ENCODE measurements around the gene TEX101.

Gene TEX101

GRCh38 chr19:43450545-43450997, 35.9 kb downstream of the TEX101 start:
- DNase-seq, result peak; percentile 77

- no peak for DNase-seq
Measured at GRCh38 chr19:43452582-43452981, 37.9 kb downstream of the TEX101 start.

- DNase-seq, result no peak
Measured at GRCh38 chr19:43454031-43454430, 39.3 kb downstream of the TEX101 start.

GRCh38 chr19:43455321-43456113, 40.8 kb downstream of the TEX101 start:
- no peak for DNase-seq

- no peak for DNase-seq
Measured at GRCh38 chr19:43457809-43458208, 43.1 kb downstream of the TEX101 start.

- DNase-seq, result no peak
Measured at GRCh38 chr19:43460362-43461016, 45.8 kb downstream of the TEX101 start.

GRCh38 chr19:43461303-43461702, 46.6 kb downstream of the TEX101 start:
- no peak for DNase-seq

DNA sequence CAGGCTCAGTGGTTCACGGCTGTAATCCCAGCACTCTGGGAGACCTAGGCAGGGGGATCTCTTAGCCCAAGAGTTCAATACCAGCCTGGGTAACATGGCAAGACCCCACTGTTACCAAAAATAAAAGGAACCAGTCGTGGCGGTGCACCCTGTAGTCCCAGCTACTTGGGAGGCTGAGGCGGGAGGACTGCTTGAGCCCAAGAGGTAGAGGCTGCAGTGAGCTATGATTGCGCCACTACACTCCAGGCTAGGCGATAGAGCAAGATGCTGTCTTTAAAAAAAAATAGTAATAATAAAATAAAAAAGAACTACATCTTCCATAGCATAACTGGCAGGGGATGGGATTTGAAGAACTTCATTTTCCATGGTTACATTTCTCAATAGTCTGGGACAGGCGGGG, 47.7 kb downstream of the TEX101 start:
- no peak for DNase-seq

GRCh38 chr19:43462785-43463380, 48.2 kb downstream of the TEX101 start:
- DNase-seq, result no peak

GRCh38 chr19:43463381-43464133, 48.9 kb downstream of the TEX101 start:
- DNase-seq, result peak; percentile 90

GRCh38 chr19:43464134-43464775, 49.6 kb downstream of the TEX101 start:
- DNase-seq, result no peak

DNA sequence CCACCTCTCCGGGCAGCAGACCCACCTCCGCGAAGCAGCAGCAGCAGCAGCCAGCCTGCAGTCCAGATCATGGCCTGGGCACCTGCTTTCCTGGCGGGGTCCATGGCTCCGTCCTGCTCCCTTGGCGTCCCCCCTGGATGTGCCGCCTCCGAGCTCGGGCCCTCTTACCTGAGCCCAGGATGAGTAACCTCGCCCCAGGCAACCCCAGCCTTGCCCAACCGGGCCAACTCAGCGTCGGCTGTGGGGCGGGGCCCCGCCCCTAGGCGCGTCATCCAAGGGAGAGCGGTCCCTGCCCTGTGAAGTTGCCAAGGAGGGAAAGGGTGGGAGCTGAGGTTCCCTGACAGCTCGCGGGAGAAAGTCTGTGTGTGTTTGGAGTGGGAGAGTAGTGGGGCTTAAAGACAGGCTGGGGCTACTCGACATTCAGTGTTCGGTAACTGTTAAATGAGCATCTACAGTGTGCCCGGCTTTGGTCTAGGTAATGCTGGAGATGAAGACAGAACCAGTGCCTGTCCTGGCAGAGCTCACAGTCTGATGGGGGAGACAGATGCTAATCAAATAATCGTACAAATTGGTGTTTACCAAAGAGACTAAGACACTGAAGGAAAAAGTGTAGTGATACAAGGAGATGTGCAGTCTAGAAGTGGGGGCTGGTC, 50.9 kb downstream of the TEX101 start, which contains the start of gene LYPD3:
Gene LYPD3, minus strand, starts transcription at position 141 of the 653 bp plus-strand sequence. Its CDS starts 37 bp downstream, at position 104.
- DNase-seq, result no peak

DNA sequence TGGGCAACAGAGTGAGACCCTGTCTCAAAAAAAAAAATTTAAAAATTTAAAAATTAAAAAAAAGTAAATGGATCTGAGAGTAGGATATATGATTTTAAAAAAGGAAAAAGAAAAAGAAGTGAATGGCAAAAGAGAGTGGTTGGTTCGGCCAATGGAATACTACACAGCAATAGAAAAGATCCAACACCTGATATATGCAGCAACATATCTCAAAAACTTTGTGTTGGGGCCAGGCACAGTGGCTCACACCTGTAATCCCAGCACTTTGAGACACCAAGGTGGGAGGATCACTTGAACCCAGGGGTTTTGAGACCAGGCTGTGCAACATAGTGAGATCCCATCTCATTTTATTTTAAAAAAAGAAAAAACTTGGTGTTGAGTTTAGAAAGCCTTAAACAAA, 52.1 kb downstream of the TEX101 start:
- DNase-seq, result no peak

- no peak for DNase-seq
Measured at GRCh38 chr19:43467276-43467675, 52.6 kb downstream of the TEX101 start.

DNA sequence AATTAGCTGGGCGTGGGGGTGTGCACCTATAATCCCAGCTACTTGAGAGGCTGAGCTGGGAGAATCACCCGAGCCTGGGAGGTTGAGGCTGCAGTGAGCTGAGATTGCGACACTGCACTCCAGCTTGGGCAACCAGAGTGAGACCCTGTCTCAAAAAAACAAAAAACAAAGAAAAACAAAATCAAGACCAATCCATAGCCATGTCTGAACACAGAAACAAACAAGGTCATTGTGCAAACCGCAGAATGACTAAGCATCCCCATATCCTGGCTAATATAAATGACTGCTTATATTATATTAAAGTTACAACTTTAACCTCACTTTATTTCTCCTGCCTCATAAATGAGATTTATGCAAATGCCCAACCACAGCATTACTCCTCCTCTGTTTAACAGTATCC, 53.0 kb downstream of the TEX101 start:
- no peak for DNase-seq
